HEK293 (cell line): Measurements from ENCODE around the gene CRIP1.

Source experiments
- BCL11A ChIP-seq: fragments of 450-650 bp; formaldehyde crosslinking; IDR thresholded peaks from 2 replicates; pipeline ENCODE4 v1.5.1; 2016; ENCODE audit warnings: low read depth, missing biosample characterization, missing genetic modification characterization
- EGR2 ChIP-seq: fragments of 450-650 bp; formaldehyde crosslinking; IDR thresholded peaks from 2 replicates; pipeline ENCODE4 v1.5.1; 2016; ENCODE audit warnings: low read depth, missing biosample characterization, missing genetic modification characterization
- GLIS2 ChIP-seq: fragments of 450-650 bp; formaldehyde crosslinking; IDR thresholded peaks from 2 replicates; pipeline ENCODE4 v1.5.1; 2016; ENCODE audit warnings: missing biosample characterization, missing genetic modification characterization
- IKZF3 ChIP-seq: fragments of 450-650 bp; IDR thresholded peaks from 2 replicates; pipeline ENCODE4 v1.5.0; 2018; ENCODE audit warnings: missing biosample characterization, mild to moderate bottlenecking, missing genetic modification characterization, moderate library complexity
- KLF7 ChIP-seq: fragments of 450-650 bp; formaldehyde crosslinking; IDR thresholded peaks from 2 replicates; pipeline ENCODE4 v1.5.1; 2016; ENCODE audit warnings: missing biosample characterization, missing genetic modification characterization, borderline replicate concordance
- RBAK ChIP-seq: fragments of 450-650 bp; formaldehyde crosslinking; IDR thresholded peaks from 2 replicates; pipeline ENCODE4 v1.5.1; 2016; ENCODE audit warnings: missing biosample characterization, missing genetic modification characterization
- SETDB1 ChIP-seq: IDR thresholded peaks from one replicate; pipeline ENCODE4 v1.6.1; 2017; ENCODE audit warnings: mild to moderate bottlenecking, low read length, moderate library complexity, mixed read lengths; ENCODE audit not compliant: insufficient read length
- SP2 ChIP-seq: fragments of 450-650 bp; formaldehyde crosslinking; IDR thresholded peaks from 2 replicates; pipeline ENCODE4 v1.5.1; 2016; ENCODE audit warnings: missing biosample characterization, missing genetic modification characterization
- YY1 ChIP-seq: fragments of 450-650 bp; formaldehyde crosslinking; IDR thresholded peaks from 2 replicates; pipeline ENCODE4 v1.5.1; 2018; ENCODE audit warnings: missing biosample characterization, missing genetic modification characterization
- ZBTB20 ChIP-seq: fragments of 450-650 bp; formaldehyde crosslinking; IDR thresholded peaks from 2 replicates; pipeline ENCODE4 v1.5.1; 2016; ENCODE audit warnings: missing biosample characterization, missing genetic modification characterization
- ZBTB26 ChIP-seq: fragments of 450-650 bp; formaldehyde crosslinking; optimal IDR thresholded peaks from 2 replicates; pipeline ENCODE3; 2016; ENCODE audit warnings: missing biosample characterization, mild to moderate bottlenecking, missing genetic modification characterization
- ZFHX2 ChIP-seq: fragments of 450-650 bp; formaldehyde crosslinking; conservative IDR thresholded peaks from 2 replicates; pipeline ENCODE4 v1.5.1; 2016; ENCODE audit warnings: missing biosample characterization, missing genetic modification characterization
- ZNF16 ChIP-seq: fragments of 450-650 bp; formaldehyde crosslinking; IDR thresholded peaks from 2 replicates; pipeline ENCODE4 v1.5.1; 2016; ENCODE audit warnings: low read depth, missing biosample characterization, missing genetic modification characterization
- ZNF169 ChIP-seq: fragments of 450-650 bp; formaldehyde crosslinking; IDR thresholded peaks from 2 replicates; pipeline ENCODE4 v1.5.1; 2016; ENCODE audit warnings: missing biosample characterization, missing genetic modification characterization
- ZNF221 ChIP-seq: fragments of 450-650 bp; formaldehyde crosslinking; IDR thresholded peaks from 2 replicates; pipeline ENCODE4 v1.5.1; 2017; ENCODE audit warnings: missing biosample characterization, missing genetic modification characterization, borderline replicate concordance
- ZNF324 ChIP-seq: fragments of 450-650 bp; formaldehyde crosslinking; IDR thresholded peaks from 2 replicates; pipeline ENCODE4 v1.5.1; 2016; ENCODE audit warnings: missing biosample characterization, missing genetic modification characterization
- ZNF423 ChIP-seq: fragments of 450-650 bp; formaldehyde crosslinking; IDR thresholded peaks from 2 replicates; pipeline ENCODE4 v1.5.1; 2016; ENCODE audit warnings: missing biosample characterization, missing genetic modification characterization
- ZNF529 ChIP-seq: fragments of 450-650 bp; formaldehyde crosslinking; IDR thresholded peaks from 2 replicates; pipeline ENCODE4 v1.5.1; 2017; ENCODE audit warnings: missing genetic modification characterization, missing biosample characterization; ENCODE audit not compliant: insufficient replicate concordance
- ZNF530 ChIP-seq: fragments of 450-650 bp; formaldehyde crosslinking; IDR thresholded peaks from 2 replicates; pipeline ENCODE4 v1.5.1; 2016; ENCODE audit warnings: low read depth, missing biosample characterization, missing genetic modification characterization
- ZNF560 ChIP-seq: fragments of 450-650 bp; formaldehyde crosslinking; IDR thresholded peaks from 2 replicates; pipeline ENCODE4 v1.5.1; 2017; ENCODE audit warnings: missing biosample characterization, missing genetic modification characterization, borderline replicate concordance
- ZNF585B ChIP-seq: fragments of 450-650 bp; formaldehyde crosslinking; IDR thresholded peaks from 2 replicates; pipeline ENCODE4 v1.5.1; 2016; ENCODE audit warnings: missing biosample characterization, missing genetic modification characterization
- ZNF596 ChIP-seq: fragments of 450-650 bp; IDR thresholded peaks from 2 replicates; pipeline ENCODE4 v1.5.0; 2018; ENCODE audit warnings: missing biosample characterization, mild to moderate bottlenecking, missing genetic modification characterization, moderate library complexity
- ZNF621 ChIP-seq: fragments of 450-650 bp; formaldehyde crosslinking; IDR thresholded peaks from 2 replicates; pipeline ENCODE4 v1.5.1; 2017; ENCODE audit warnings: missing biosample characterization, missing genetic modification characterization
- ZNF677 ChIP-seq: fragments of 450-650 bp; IDR thresholded peaks from 2 replicates; pipeline ENCODE4 v1.5.0; 2018; ENCODE audit warnings: missing biosample characterization, mild to moderate bottlenecking, missing genetic modification characterization, moderate library complexity
- ZNF785 ChIP-seq: fragments of 450-650 bp; formaldehyde crosslinking; IDR thresholded peaks from 2 replicates; pipeline ENCODE4 v1.5.1; 2016; ENCODE audit warnings: missing biosample characterization, missing genetic modification characterization
- ZNF843 ChIP-seq: fragments of 450-650 bp; formaldehyde crosslinking; IDR thresholded peaks from 2 replicates; pipeline ENCODE4 v1.5.1; 2016; ENCODE audit warnings: missing biosample characterization, missing genetic modification characterization
- TF ChIP-seq, protein P1 (sequence below): fragments of 450-650 bp; formaldehyde crosslinking; IDR thresholded peaks from 2 replicates; pipeline ENCODE4 v1.5.1; 2016; ENCODE audit warnings: missing biosample characterization, missing genetic modification characterization
- TF ChIP-seq, protein P2 (sequence below): fragments of 450-650 bp; formaldehyde crosslinking; IDR thresholded peaks from 2 replicates; pipeline ENCODE4 v1.5.1; 2016; ENCODE audit warnings: missing biosample characterization, missing genetic modification characterization, low read depth
- TF ChIP-seq, protein P3 (sequence below): fragments of 450-650 bp; formaldehyde crosslinking; IDR thresholded peaks from 2 replicates; pipeline ENCODE4 v1.5.1; 2016; ENCODE audit warnings: missing biosample characterization, missing genetic modification characterization
- TF ChIP-seq, protein P4 (sequence below): fragments of 450-650 bp; formaldehyde crosslinking; IDR thresholded peaks from 2 replicates; pipeline ENCODE4 v1.5.1; 2016; ENCODE audit warnings: missing biosample characterization, missing genetic modification characterization

CRIP1 gene

GRCh38 chr14:105537580-105538474 is 51.1 kb downstream of the CRIP1 start (continued):
- TF ChIP-seq, protein P1, sequence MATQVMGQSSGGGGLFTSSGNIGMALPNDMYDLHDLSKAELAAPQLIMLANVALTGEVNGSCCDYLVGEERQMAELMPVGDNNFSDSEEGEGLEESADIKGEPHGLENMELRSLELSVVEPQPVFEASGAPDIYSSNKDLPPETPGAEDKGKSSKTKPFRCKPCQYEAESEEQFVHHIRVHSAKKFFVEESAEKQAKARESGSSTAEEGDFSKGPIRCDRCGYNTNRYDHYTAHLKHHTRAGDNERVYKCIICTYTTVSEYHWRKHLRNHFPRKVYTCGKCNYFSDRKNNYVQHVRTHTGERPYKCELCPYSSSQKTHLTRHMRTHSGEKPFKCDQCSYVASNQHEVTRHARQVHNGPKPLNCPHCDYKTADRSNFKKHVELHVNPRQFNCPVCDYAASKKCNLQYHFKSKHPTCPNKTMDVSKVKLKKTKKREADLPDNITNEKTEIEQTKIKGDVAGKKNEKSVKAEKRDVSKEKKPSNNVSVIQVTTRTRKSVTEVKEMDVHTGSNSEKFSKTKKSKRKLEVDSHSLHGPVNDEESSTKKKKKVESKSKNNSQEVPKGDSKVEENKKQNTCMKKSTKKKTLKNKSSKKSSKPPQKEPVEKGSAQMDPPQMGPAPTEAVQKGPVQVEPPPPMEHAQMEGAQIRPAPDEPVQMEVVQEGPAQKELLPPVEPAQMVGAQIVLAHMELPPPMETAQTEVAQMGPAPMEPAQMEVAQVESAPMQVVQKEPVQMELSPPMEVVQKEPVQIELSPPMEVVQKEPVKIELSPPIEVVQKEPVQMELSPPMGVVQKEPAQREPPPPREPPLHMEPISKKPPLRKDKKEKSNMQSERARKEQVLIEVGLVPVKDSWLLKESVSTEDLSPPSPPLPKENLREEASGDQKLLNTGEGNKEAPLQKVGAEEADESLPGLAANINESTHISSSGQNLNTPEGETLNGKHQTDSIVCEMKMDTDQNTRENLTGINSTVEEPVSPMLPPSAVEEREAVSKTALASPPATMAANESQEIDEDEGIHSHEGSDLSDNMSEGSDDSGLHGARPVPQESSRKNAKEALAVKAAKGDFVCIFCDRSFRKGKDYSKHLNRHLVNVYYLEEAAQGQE (tag by site-specific recombination) = no peak
- TF ChIP-seq BCL11A (tag by site-specific recombination) = no peak
- no peak for TF ChIP-seq ZNF169
- TF ChIP-seq ZNF529 (tag by site-specific recombination) = no peak
- TF ChIP-seq SP2 = no peak
- no peak for TF ChIP-seq ZNF221
- TF ChIP-seq SETDB1 = no peak
- TF ChIP-seq ZNF843 (tag by site-specific recombination) = no peak
- TF ChIP-seq ZNF677 (tag by site-specific recombination) = no peak
- TF ChIP-seq ZNF16 (tag by site-specific recombination) = no peak
- TF ChIP-seq ZNF585B (tag by site-specific recombination) = no peak
- TF ChIP-seq ZNF560 (tag by site-specific recombination) = no peak
- TF ChIP-seq ZBTB20 (tag by site-specific recombination) = no peak
- no peak for TF ChIP-seq ZNF621 (tag by site-specific recombination)
- no peak for TF ChIP-seq ZNF530 (tag by site-specific recombination)
- TF ChIP-seq, protein P2, sequence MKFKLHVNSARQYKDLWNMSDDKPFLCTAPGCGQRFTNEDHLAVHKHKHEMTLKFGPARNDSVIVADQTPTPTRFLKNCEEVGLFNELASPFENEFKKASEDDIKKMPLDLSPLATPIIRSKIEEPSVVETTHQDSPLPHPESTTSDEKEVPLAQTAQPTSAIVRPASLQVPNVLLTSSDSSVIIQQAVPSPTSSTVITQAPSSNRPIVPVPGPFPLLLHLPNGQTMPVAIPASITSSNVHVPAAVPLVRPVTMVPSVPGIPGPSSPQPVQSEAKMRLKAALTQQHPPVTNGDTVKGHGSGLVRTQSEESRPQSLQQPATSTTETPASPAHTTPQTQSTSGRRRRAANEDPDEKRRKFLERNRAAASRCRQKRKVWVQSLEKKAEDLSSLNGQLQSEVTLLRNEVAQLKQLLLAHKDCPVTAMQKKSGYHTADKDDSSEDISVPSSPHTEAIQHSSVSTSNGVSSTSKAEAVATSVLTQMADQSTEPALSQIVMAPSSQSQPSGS (tag by site-specific recombination) = no peak
- TF ChIP-seq YY1 (tag by site-specific recombination) = no peak
- TF ChIP-seq ZNF423 (tag by site-specific recombination) = no peak
- peak; percentile 14 for TF ChIP-seq ZBTB26 (tag by site-specific recombination)
- TF ChIP-seq IKZF3 (tag by site-specific recombination) = no peak
- no peak for TF ChIP-seq KLF7 (tag by site-specific recombination)
- TF ChIP-seq ZNF785 (tag by site-specific recombination) = 0 out of 2 replicates have a peak, but pooled peaks have one; percentile 47
- TF ChIP-seq, protein P3, sequence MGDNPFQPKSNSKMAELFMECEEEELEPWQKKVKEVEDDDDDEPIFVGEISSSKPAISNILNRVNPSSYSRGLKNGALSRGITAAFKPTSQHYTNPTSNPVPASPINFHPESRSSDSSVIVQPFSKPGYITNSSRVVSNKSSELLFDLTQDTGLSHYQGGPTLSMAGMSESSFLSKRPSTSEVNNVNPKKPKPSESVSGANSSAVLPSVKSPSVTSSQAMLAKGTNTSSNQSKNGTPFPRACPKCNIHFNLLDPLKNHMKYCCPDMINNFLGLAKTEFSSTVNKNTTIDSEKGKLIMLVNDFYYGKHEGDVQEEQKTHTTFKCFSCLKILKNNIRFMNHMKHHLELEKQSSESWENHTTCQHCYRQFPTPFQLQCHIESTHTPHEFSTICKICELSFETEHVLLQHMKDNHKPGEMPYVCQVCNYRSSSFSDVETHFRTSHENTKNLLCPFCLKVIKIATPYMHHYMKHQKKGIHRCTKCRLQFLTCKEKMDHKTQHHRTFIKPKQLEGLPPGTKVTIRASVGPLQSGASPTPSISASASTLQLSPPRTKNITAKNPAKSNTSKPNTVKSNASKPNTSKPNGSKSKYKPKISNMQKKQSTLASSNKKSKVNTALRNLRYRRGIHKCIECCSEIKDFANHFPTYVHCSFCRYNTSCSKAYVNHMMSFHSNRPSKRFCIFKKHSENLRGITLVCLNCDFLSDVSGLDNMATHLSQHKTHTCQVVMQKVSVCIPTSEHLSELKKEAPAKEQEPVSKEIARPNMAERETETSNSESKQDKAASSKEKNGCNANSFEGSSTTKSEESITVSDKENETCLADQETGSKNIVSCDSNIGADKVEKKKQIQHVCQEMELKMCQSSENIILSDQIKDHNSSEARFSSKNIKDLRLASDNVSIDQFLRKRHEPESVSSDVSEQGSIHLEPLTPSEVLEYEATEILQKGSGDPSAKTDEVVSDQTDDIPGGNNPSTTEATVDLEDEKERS (tag by site-specific recombination) = no peak
- peak; percentile 54 for TF ChIP-seq ZFHX2 (tag by site-specific recombination)
- TF ChIP-seq ZNF324 (tag by site-specific recombination) = no peak
- TF ChIP-seq, protein P4, sequence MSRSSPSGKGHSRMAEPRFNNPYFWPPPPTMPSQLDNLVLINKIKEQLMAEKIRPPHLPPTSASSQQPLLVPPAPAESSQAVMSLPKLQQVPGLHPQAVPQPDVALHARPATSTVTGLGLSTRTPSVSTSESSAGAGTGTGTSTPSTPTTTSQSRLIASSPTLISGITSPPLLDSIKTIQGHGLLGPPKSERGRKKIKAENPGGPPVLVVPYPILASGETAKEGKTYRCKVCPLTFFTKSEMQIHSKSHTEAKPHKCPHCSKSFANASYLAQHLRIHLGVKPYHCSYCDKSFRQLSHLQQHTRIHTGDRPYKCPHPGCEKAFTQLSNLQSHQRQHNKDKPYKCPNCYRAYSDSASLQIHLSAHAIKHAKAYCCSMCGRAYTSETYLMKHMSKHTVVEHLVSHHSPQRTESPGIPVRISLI (tag by site-specific recombination) = no peak
- TF ChIP-seq GLIS2 (tag by site-specific recombination) = peak; percentile 68
- TF ChIP-seq ZNF596 (tag by site-specific recombination) = no peak
- TF ChIP-seq EGR2 (tag by site-specific recombination) = peak; percentile 48; the same call in 1 of the 2 replicates
- no peak for TF ChIP-seq RBAK (tag by site-specific recombination)
